ENCODE results near the gene TMCO5A. TPM values are rescaled to one million over a fixed set of nuclear protein-coding genes. Genes with fewer than 3 reads are reported as not detected.

Gene TMCO5A
- total RNA-seq, 1 experiment from 2014 or later, result not detected

- Histone ChIP-seq H3K4me1 (ENCODE audit: insufficient read depth, low read length) (no peaks in the 10 kb centered on the region), H3K79me2 (ENCODE audit: insufficient read depth, low read length) (no peaks in the 10 kb centered on the region), H2BK15ac (ENCODE audit: low read depth, low read length) (no peak overlapping the region), H3K14ac (ENCODE audit: insufficient read depth, low read length) (no peak overlapping the region), H3K79me1 (ENCODE audit: insufficient read depth, low read depth, low read length, poor library complexity, severe bottlenecking) (no peaks in the 10 kb centered on the region), H4K5ac (ENCODE audit: insufficient read length, low read depth, low read length) (no peak overlapping the region), H4K8ac (replicated peaks; ENCODE audit: insufficient read length, low read depth, low read length) (no peak overlapping the region), H4K91ac (ENCODE audit: insufficient read length, low read depth, low read length) (no peak overlapping the region), H3K56ac (ENCODE audit: insufficient read length, low read depth, low read length) (no peak overlapping the region), H2AK5ac (ENCODE audit: insufficient read length, low read length) (no peak overlapping the region), H3T11ph (ENCODE audit: low read length) (no peak overlapping the region), H3K23me2 (ENCODE audit: insufficient read length, low read depth, low read length, poor library complexity, severe bottlenecking) (no peaks in the 10 kb centered on the region), H4K20me1 (ENCODE audit: control insufficient read depth, insufficient read depth, insufficient read length) (no peaks in the 10 kb centered on the region), H2BK5ac (ENCODE audit: insufficient read length, low read length) (no peak overlapping the region), H3K27ac (ENCODE audit: insufficient read length, low read depth, low read length) (no peak overlapping the region), H3K27me3 (ENCODE audit: insufficient read depth, low read length) (no peaks in the 10 kb centered on the region), H3K9ac (ENCODE audit: extremely low read depth, insufficient read length, low read length) (no peak overlapping the region), H2BK20ac (ENCODE audit: low read depth, low read length, poor library complexity, severe bottlenecking) (no peak overlapping the region), H2AFZ (ENCODE audit: low read length) (peak overlapping the region; percentile 90), H3K23ac (ENCODE audit: insufficient read length, low read depth, low read length) (no peak overlapping the region), H3K18ac (ENCODE audit: insufficient read length, low read depth, low read length) (no peak overlapping the region), H2BK120ac (ENCODE audit: low read depth, low read length, poor library complexity, severe bottlenecking) (no peak overlapping the region), H3K4me2 (ENCODE audit: insufficient read depth, insufficient read length, low read length) (no peak overlapping the region), H3K4ac (ENCODE audit: low read depth, low read length) (no peak overlapping the region), H3K9me3 (ENCODE audit: control insufficient read depth, low read depth, low read length) (no peaks in the 10 kb centered on the region), H2BK12ac (ENCODE audit: insufficient read length, low read depth, low read length) (no peak overlapping the region)
- no peak overlapping the region for H3K4me3 Mint-ChIP-seq
- H3K27ac Mint-ChIP-seq, result no peak overlapping the region
- H3K27me3 Mint-ChIP-seq (ENCODE audit: low read depth), result peaks cover 3% of the 10 kb centered on the region; the same call in 1 of the 2 replicates
- no CpG with 5 or more reads among the region's 4 CpGs for WGBS (ENCODE audit: extremely low coverage, insufficient read length, low lambda C conversion rate)
- H3K9me3 Mint-ChIP-seq, result no peaks in the 10 kb centered on the region
- peak; percentile 30 for DNase-seq
- H3K36me3 Mint-ChIP-seq (ENCODE audit: insufficient read depth in 1 of 3, low read depth in 3 of 3), result no peaks in the 10 kb centered on the region
- H3K4me1 Mint-ChIP-seq, result peaks cover 0 to 3% of the 10 kb centered on the region in 2 experiments; a peak in 1 of 4 replicates
- peak; percentile 82 for TF ChIP-seq CTCF (conservative IDR thresholded peaks at IDR 0.05)
Observed at GRCh38 chr15:37891766-37892368, 42.6 kb upstream of the TMCO5A start.

All from H9 (cell line).